ENCODE data around the gene PNMT.

PNMT gene

DNA sequence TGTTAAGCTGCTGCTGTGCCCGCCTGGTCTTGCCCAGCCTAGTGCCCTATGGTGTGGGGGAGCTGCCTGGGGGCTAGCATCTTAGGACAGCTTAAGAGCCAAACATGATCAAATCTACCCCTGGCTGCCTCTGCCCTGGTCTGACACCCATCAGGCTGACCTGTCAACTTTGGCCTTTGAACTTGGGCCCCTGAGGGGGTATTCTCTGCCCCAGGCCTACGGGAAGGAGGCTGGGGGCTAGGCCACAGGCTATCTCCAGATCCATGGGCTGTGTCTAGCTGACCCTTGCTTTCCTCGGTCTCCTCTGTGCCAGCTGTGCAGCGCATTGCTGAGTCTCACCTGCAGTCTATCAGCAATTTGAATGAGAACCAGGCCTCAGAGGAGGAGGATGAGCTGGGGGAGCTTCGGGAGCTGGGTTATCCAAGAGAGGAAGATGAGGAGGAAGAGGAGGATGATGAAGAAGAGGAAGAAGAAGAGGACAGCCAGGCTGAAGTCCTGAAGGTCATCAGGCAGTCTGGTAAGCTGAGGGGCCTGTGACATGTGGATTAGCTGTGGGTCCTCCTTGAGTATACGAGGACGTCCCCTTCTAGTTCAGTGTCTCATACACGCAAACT lies 34.6 kb upstream of the PNMT start:
- no peak for DNase-seq (ENCODE audit: low read depth)

DNA sequence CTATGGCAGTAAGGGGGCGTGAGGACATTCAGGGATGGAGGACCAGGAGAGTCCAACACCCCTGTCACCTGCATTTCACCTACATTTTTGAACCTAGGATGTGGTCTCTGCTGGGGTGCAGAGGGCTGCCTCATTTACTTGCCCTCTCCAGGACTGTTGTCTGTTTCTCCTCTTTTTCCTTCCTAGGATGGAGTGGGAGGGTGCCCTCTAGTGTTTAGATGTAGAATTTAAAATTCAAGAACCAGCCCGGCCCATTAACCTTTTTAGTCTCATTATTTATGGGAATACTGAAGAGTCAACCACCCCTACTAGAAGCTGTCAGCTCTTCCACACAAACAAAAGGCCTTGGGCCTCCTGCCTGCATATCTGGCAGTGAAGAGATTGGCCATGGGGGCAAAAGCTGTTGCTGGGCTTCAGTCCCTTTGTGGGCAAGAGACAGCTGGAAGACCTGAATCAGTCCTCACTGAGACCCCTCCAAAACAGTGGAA lies 33.8 kb upstream of the PNMT start:
- no peak for DNase-seq (ENCODE audit: low read depth)

DNA sequence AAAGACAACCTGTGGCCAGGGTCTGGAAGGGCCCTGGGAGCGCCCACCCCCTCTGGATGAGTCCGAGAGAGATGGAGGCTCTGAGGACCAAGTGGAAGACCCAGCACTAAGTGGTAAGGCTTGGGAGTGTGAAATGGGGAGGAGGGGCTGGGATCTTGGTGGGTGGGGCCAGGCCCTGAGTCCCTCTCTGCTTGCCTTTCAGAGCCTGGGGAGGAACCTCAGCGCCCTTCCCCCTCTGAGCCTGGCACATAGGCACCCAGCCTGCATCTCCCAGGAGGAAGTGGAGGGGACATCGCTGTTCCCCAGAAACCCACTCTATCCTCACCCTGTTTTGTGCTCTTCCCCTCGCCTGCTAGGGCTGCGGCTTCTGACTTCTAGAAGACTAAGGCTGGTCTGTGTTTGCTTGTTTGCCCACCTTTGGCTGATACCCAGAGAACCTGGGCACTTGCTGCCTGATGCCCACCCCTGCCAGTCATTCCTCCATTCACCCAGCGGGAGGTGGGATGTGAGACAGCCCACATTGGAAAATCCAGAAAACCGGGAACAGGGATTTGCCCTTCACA lies 32.6 kb upstream of the PNMT start:
- no peak for DNase-seq (ENCODE audit: low read depth)

DNA sequence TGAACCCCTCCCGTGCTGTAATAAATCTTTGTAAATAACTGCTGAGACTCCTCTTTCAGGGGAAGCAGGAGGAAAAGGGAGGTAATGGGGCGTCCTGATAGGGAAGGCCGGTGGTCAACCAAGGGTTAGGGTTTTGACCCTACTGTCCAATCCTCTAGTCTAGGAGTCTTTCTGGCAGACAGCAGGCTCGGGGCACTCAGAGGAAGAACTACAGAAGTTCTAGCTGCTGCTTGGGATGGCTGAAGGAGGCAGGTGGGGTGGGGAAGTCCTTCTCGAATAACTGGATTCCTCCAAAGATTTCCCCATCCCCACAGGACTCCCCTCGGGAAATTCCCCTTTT lies 31.7 kb upstream of the PNMT start:
- DNase-seq (ENCODE audit: low read depth) = no peak

DNA sequence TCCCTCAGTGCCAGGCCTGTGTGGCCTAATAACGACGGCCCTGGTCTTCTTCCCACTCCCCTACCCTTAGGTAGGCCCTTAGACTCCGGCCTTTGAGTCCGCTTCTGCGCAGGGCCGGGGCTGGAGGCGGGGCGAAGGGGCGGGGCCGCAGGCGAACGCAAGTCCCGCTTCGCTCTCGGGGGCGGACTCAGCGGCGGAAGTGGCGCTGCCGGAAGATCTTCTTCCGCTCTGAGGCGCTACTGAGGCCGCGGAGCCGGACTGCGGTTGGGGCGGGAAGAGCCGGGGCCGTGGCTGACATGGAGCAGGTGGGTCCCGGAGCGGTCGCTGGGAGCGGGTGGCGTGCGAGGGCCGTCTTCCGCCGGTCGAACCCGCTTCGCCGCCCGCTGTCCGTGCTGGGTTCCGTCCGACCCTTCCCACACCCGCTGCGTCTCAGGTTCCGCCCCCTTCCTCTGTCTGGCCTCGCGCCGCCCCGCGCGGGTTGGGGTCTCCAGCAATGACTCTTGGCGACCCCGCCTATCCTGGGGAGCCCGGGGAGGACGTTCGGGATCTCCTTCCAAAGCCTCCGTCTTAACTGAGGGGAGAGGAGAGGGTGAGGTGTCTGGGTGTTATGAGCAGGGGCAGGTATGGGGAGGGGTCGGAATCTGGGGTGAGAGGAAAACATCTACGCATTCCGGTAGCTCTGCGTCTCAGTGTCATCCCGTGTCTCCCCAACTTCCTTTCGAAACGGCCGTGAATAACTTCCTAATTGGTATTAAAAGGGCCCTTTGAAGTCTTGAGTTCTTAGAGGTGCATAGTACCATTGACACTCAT lies 31.1 kb upstream of the PNMT start, which contains the start of gene STARD3:
Gene STARD3, plus strand, starts transcription at position 218 of the 810 bp plus-strand sequence. CDS start 16,388 bp downstream, outside the sequence.
- peak; percentile 81 for DNase-seq (ENCODE audit: low read depth)

DNA sequence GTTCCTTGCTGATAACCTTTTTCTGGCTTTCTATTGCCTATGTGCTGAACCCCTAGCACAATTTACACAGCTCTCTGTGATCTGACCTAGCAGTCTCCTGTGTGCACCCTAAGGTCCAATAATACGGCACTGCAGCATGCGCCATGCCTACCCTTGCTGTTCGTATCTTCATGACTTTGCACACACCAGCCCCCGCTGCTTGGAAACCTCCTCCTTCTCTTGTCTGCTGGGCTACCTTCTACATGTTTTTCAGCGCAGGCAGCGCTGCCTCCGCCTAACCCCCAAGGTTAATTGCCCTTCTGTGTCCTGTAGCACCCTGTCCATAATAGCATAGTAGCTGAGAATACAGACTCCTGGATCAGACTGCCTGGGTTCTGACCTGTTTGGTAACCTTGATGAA lies 29.9 kb upstream of the PNMT start:
- DNase-seq (ENCODE audit: low read depth) = no peak

DNA sequence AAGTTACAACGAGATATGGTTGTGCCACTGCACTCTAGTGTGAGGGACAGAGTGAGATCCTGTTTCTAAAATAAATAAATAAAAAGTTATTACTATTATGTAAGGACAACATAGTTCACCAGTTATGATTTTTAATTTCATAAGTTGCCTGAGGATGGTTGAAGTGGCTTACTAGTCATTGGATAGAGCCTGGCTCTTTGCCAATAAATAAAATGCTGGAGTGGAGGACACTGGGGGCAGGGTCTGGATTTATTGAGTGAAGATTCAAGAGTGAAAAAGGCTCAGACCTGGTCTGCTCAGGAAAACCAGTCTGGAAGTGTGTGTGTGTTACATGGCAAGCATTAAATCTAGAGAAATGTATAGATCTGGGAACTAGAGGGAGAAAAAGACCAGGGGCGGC lies 29.2 kb upstream of the PNMT start:
- no peak for DNase-seq (ENCODE audit: low read depth)

DNA sequence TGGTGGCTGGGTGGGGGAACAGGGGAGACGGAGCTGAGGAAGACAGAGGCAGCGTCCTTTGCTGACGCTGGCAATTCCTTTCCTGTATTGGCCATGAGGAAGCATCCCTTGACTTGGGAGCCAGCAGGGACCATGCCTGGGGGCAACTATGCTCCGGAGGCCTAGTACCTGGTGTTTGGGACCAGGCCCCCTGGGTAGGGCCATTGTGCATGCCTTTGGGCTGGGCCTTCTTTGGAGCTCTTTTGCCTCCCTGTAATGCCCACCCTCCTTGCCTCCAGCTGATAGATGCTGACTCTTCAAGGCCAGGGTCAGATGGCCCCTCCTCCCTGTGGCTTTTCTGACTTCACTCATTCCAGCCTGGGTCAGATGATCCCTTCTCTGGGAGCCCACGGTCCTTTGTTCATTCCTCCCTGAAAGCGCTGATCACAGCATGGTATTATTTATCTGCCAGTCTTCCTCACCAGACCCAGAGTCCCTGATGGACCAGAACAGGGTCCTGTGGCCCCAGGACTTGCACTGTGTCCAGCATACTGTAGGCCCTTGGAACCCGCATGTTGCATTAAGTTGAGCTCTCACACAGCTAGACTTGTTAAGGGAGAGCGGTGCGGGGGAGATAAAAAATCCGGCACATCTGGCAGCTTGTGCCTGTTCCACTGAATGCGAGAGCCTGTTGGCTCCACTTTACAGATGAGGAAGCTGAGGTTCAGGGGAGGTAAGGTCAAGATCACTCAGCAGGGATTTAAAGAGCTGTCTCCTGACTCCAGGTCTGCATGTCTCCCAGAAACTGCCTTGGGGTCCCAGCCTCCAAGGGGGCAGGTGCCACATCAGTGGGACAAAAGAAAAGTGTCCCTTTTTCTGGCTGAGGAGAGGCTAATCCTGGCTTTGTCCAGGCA lies 28.4 kb upstream of the PNMT start:
- no peak for DNase-seq (ENCODE audit: low read depth)

DNA sequence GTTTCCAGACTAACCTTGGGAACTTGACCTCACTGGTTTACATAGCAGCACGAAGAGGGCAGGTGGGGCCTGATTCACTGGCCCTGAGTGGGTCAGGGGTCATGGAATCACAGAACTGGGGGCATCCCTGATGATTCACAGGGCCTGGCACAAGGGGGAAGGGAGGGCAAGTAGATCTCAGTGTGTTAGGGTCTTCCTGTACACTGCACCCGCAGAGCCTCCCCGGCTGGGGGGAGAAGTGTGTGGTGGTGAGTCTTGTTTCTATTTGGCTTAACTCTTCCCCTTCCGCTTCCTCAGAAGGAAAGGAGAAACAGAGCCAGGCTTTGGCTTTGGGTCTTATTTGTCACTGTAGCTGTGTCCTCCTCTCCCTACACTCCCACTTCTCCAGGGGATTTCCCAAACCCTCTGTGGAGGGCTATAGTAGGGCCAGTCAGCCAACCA lies 27.6 kb upstream of the PNMT start:
- DNase-seq (ENCODE audit: low read depth) = no peak

DNA sequence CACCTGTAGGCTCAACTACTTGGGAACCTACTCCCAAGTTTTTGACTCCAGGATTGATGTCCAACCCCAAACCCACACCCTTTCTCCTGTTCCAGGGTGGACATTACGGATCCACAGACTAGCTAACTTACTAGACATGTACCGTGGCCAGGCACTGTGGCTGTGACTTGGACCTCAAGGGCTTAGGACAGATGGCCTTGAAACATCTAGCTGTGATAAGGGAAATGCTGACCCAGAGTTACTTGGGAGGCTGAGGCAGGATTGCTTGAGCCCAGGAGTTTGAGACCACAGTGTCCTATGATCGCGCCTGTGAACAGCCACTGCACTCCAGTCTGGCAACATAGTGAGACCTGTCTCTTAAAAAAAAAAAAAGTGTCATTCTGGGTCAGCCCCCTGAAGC lies 27.2 kb upstream of the PNMT start:
- no peak for DNase-seq (ENCODE audit: low read depth)

DNA sequence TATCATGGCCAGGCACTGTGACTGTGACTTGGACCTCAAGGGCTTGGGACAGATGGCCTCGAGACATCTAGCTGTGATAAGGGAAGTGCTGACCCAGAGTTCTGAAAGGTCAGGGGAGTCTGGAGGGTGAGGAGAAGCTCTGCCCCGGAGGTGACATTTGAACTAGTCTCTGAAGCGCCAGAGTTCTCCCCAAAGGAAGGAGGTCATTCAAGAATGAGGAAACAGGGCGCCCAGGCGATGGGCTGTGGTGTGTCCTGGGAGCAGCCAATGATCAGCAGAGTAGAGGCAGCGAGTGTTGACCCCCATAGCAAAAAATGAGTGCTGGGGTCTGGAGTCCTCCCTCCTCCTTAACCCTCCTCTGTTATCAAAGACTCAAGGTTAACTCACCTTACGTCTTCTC lies 26.4 kb upstream of the PNMT start:
- no peak for DNase-seq (ENCODE audit: low read depth)

DNA sequence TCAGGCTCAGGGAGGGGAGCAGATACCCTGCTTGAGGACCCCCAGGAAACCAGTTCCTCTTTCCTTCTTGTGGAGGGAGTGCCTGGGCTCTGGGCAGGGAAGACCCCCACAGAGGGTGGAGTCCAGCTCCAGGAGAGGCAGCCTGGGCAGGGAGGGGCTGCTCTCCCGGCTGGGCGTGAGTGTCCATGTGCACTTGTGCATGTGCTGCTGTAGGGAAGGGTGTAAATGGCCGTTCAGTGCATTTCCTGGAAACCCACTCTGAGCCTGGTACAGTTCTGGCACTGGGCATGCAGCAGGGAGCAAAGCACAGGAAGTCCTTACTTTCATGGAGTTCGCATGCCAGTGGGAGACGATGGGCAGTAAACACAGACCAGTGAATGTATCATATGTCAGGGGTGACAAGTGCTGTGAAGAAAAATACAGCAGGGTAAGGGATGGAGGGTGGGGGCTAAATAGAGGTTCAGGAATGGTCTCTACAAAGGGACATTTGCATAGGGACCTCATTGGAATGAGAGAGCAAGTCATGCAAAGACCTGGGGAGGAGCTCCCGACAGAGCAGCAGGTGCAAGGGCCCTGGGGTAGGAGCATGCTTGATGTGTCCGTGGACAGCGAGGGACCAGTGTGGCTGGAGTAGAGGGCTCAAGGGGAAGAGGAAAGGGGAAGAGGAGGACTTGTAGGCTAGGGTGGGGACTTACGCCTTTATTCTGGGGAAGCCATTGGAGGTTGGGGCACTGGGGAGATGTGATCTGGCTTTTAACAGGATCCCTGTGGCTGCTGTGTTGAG lies 25.8 kb upstream of the PNMT start:
- no peak for DNase-seq (ENCODE audit: low read depth)

DNA sequence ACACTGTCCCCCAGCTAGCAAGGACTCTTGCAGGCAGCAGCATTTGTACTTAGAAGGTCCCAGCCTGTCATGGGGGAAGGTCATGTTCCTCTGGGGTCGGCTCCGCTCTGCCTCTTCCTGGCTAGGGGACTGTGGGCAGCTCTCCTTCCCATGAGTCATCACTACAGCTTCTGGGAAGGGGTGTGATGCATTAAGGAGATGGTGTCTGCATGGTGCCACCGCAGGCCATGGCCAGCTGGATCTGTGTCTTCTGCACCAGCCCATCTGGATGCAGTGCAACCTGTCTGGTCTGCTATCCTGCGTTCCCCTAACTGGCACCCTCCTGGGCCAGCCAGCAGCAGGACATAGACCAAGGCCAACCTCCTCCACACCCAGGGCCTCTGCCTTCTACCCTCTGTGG lies 25.0 kb upstream of the PNMT start:
- DNase-seq (ENCODE audit: low read depth) = no peak

DNA sequence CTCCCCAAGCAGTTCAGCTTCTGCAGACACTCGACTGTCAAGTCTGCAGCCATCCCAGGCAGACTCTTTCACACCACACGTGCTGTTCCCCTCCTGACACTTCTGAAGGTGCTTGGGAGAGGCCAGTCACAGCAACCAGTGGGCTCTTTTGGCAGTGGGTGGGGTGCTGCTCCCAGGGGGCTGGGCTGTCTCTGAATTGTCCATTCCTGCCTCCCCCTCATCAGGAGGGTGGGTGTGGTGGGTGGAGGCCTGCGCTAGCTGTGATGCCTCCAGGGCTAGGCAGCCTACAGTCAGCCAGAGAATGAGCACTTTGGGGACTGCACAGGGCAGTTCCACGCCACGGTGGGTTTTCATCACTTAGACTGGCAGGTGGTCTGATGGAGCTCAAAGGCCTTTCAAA lies 21.0 kb upstream of the PNMT start:
- DNase-seq (ENCODE audit: low read depth) = no peak

DNA sequence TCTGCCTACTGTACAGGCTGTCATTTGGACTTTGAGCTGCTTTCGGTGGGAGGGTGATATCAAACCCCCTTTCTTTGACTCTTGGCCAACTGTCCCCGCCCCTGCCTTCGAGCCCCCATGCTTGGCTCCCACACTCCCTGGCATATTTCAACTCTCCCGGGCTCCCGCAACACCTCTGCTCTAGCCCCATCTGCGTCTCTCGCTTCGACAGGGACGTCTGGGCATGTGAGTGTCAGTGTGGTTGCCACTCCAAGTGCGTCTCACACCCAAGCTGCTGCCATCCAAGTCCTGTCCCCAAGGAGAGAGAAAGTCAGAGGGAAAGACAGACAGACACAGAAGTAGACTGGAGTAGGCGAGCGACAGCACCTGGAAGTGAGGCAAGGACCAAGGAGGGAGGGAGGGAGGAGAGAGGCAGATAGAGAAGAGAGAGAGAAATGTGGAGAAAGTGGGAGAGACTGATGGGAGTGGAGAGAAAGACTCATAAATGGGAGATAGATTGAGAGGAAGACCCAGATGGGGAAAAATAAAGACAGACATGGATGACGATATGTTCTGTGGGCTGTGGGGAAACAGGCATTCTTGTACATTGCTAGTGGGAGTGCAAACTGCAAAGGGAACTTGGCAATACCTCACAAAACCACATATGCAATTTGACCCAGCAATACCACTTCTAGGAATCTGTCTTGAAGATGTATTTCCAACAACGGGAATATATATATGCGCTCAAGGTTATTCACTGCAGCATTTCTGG lies 19.5 kb upstream of the PNMT start:
- no peak for DNase-seq (ENCODE audit: low read depth)

DNA sequence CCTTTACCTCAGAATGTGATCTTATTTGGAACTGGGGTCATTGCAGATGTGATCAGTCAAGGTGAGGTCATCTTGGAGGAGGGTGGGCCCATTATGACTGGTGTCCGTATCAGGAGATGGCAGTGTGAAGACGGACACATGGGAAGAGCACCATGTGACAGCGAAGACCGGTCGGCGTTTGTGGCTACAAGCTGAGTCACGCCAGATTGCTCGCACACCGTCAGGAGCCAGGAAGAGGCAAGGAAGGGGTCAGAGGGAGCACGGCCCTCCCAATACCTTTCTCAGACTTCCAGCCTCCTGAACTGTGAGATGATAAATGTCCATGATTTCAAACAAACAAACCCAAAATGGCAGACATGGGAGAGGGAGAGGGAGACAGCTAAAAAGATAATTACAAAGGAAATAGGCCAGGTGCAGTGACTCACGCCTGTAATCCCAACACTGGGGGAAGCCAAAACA lies 18.1 kb upstream of the PNMT start:
- DNase-seq (ENCODE audit: low read depth) = no peak

DNA sequence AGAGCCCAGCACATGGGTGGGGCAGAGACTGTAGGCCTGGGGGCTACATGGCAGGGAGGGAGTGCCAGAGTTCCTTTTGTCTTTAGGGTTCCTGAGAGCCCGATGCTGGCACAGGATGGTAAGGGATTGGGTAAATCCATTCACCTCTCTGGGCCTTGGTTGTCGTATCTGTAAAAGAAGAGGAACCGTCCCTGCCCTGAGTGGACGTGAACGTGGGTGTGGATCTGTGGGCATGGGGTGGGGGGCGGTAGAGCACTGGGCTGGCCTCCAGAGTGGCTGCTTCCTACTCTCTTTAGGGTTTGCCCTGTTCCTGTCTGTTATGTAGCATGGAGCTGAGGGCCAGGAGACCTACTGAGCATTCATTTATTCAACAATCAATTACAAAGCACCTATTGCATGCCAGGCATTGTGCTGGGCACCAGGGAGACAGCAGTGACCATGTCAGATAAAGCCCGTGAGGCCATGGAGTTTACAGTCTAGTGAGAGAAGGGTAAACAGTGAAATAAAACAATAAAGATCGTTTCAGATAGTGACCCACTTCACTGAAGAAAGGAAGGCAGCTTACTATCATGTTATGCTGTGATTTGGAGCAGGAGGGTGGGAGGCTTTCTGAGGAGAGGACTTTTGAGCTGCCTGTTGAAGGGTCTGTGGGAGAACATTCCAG lies 16.2 kb upstream of the PNMT start:
- DNase-seq (ENCODE audit: low read depth) = no peak

DNA sequence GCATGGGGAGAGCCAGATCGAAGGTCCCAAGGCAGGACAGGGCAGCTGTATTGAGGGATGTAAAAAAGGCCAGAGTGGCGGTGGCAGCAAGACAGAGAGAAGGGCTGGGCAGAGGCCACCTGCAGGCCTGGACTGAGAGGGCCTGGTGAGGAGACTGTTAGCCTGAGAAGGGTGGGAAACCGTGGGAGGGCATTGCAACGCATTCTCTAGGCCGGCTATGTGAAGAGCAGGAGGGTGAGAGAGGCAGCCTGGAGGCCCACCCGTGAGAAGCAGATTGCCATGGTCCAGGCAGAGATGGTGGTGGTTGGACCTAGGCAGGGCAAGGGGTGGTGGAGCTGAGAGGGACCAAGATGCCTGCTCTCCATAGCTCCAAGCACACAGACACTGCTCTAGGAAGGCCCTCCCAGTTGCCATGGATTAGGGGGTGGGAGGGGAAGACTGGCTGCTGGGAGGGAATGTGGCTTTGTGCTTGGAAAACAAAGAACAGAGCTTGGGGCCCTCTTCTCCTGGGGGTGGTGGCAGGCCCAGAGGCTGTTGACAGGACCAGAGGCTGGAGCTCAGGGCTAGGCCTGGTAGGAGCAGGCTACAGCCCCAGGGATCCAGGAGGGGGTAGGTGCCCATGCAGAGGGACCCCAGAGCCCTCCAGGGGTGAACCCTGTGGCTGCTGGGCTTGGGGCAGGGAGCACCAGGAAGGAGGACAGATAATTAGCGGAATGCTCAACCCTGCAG lies 15.5 kb upstream of the PNMT start:
- no peak for DNase-seq (ENCODE audit: low read depth)

DNA sequence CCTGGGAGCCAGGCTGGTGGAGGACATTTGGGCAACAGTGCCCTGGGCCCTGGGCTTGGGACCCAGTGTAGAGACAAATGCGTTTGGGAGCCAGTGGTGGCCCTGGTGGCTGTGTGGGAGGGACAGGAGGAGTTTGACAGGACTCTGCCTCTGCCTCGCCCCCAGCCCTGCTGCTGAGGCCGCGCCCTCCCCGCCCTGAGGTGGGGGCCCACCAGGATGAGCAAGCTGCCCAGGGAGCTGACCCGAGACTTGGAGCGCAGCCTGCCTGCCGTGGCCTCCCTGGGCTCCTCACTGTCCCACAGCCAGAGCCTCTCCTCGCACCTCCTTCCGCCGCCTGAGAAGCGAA lies 15.0 kb upstream of the PNMT start:
- no peak for DNase-seq (ENCODE audit: low read depth)
